HepG2 (cell line): ENCODE data around the gene PTS. TPM values are rescaled to one million over a fixed set of nuclear protein-coding genes. Genes with fewer than 3 reads are reported as not detected.

Experiments
- CEBPZ ChIP-seq: IDR thresholded peaks from 2 replicates; pipeline ENCODE4 v1.6.1; 2012; ENCODE audit warnings: low read length, improper control_type of control experiment
- HNRNPLL ChIP-seq: fragments of 200-400 bp; formaldehyde crosslinking; IDR thresholded peaks from 2 replicates; pipeline ENCODE4 v1.6.1; 2017; ENCODE audit warnings: mild to moderate bottlenecking, low read depth, low read length; ENCODE audit not compliant: poor library complexity, severe bottlenecking
- LBX2 ChIP-seq: sonication (generic); formaldehyde crosslinking; IDR thresholded peaks from 2 replicates; pipeline ENCODE4 v1.5.0; 2020; ENCODE audit warnings: missing genetic modification reagents, mild to moderate bottlenecking, borderline replicate concordance
- MAFK ChIP-seq, 2 experiments: IDR thresholded peaks in 1 of 2; conservative IDR thresholded peaks in 1 of 2; 2 replicates each; pipeline ENCODE4 v1.6.1; 2011; ENCODE audit warnings: improper control_type of control experiment in 2 of 2, low read length in 2 of 2
- MYC ChIP-seq: sonication (generic); formaldehyde crosslinking; IDR thresholded peaks from 2 replicates; pipeline ENCODE4 v1.9.0; 2021; ENCODE audit warnings: missing genetic modification reagents, borderline replicate concordance
- MZF1 ChIP-seq: sonication (generic); formaldehyde crosslinking; IDR thresholded peaks from 2 replicates; pipeline ENCODE4 v1.8.1; 2023; ENCODE audit warnings: mild to moderate bottlenecking, missing genetic modification reagents, borderline replicate concordance
- NFIB ChIP-seq: sonication (generic); formaldehyde crosslinking; IDR thresholded peaks from 2 replicates; pipeline ENCODE4 v1.9.0; 2021; ENCODE audit warnings: missing genetic modification reagents, mild to moderate bottlenecking, borderline replicate concordance
- NFYB ChIP-seq: sonication (generic); formaldehyde crosslinking; IDR thresholded peaks from 2 replicates; pipeline ENCODE4 v1.4.0; 2020; ENCODE audit warnings: missing genetic modification reagents
- REPIN1 ChIP-seq: sonication (generic); formaldehyde crosslinking; IDR thresholded peaks from 2 replicates; pipeline ENCODE4 v1.8.0; 2022; ENCODE audit warnings: missing genetic modification reagents, low read depth, mild to moderate bottlenecking, borderline replicate concordance
- SRSF9 ChIP-seq: fragments of 200-400 bp; formaldehyde crosslinking; IDR thresholded peaks from 2 replicates; pipeline ENCODE4 v1.6.1; 2018; ENCODE audit warnings: borderline replicate concordance, mild to moderate bottlenecking, low read depth, low read length; ENCODE audit not compliant: insufficient read depth, poor library complexity, severe bottlenecking
- TBX2 ChIP-seq: sonication (generic); formaldehyde crosslinking; IDR thresholded peaks from 2 replicates; pipeline ENCODE4 v1.5.0; 2020; ENCODE audit warnings: missing genetic modification reagents, mild to moderate bottlenecking, borderline replicate concordance
- THAP11 ChIP-seq: IDR thresholded peaks from 2 replicates; pipeline ENCODE4 v1.6.1; 2016; ENCODE audit warnings: missing biosample characterization, missing genetic modification reagents
- XBP1 ChIP-seq: sonication (generic); formaldehyde crosslinking; IDR thresholded peaks from 2 replicates; pipeline ENCODE4 v1.5.0; 2020; ENCODE audit warnings: missing genetic modification reagents
- ZBTB1 ChIP-seq: sonication (generic); formaldehyde crosslinking; IDR thresholded peaks from 2 replicates; pipeline ENCODE4 v1.4.0; 2020; ENCODE audit warnings: missing genetic modification reagents, borderline replicate concordance
- ZKSCAN5 ChIP-seq: sonication (generic); formaldehyde crosslinking; IDR thresholded peaks from 2 replicates; pipeline ENCODE4 v1.5.1; 2020; ENCODE audit warnings: mild to moderate bottlenecking, missing genetic modification reagents
- ZMYM2 ChIP-seq: sonication (generic); formaldehyde crosslinking; IDR thresholded peaks from 2 replicates; pipeline ENCODE4 v1.8.0; 2022; ENCODE audit warnings: mild to moderate bottlenecking, missing genetic modification reagents
- ZNF20 ChIP-seq: sonication (generic); formaldehyde crosslinking; IDR thresholded peaks from 2 replicates; pipeline ENCODE4 v1.4.0; 2020; ENCODE audit warnings: mild to moderate bottlenecking, moderate library complexity, missing genetic modification reagents
- ZNF24 ChIP-seq: fragments of 450-650 bp; IDR thresholded peaks from 2 replicates; pipeline ENCODE4 v1.6.1; 2017; ENCODE audit warnings: antibody characterized with exemption, mild to moderate bottlenecking
- ZNF569 ChIP-seq: sonication (generic); formaldehyde crosslinking; IDR thresholded peaks from 2 replicates; pipeline ENCODE4 v1.5.0; 2020; ENCODE audit warnings: mild to moderate bottlenecking, missing genetic modification reagents, moderate library complexity, borderline replicate concordance
- ZNF576 ChIP-seq: sonication (generic); formaldehyde crosslinking; IDR thresholded peaks from 2 replicates; pipeline ENCODE4 v1.4.0; 2020; ENCODE audit warnings: mild to moderate bottlenecking, missing genetic modification reagents
- ZNF790 ChIP-seq: sonication (generic); formaldehyde crosslinking; IDR thresholded peaks from 2 replicates; pipeline ENCODE4 v1.8.0; 2022; ENCODE audit warnings: missing genetic modification reagents, mild to moderate bottlenecking, borderline replicate concordance
- ZNF883 ChIP-seq: sonication (generic); formaldehyde crosslinking; IDR thresholded peaks from 2 replicates; pipeline ENCODE4 v1.5.1; 2020; ENCODE audit warnings: mild to moderate bottlenecking, missing genetic modification reagents; ENCODE audit errors: not compliant biosample characterization
- polyA plus RNA-seq, 8 experiments: library from polyadenylated mRNA; depleted of rRNA in 3 of 8; stranded (reverse) in 7 of 8; unstranded in 1 of 8; fragments of >200 nt; fragmentation: Illumina TruSeq in 4 of 8; extraction: Trizol in 4 of 8; gene quantifications; 2 replicates each; pipeline versions ENCODE4 v1.2.1 to v1.2.3, GENCODE V29; 2011 to 2016; ENCODE audit warnings: low read depth in 4 of 8, missing spikeins in 1 of 8, mixed read lengths in 1 of 8; ENCODE audit not compliant: insufficient read depth in 1 of 8
- total RNA-seq, 5 experiments: library from RNA; depleted of rRNA; stranded (reverse); fragments of >200 nt; fragmentation: Illumina TruSeq; extraction: Trizol; gene quantifications; 2 replicates each; pipeline ENCODE4 v1.2.3, GENCODE V29; 2016; ENCODE audit warnings: low read depth in 1 of 5
- TF ChIP-seq, protein P1 (sequence below): sonication (generic); formaldehyde crosslinking; IDR thresholded peaks from 2 replicates; pipeline ENCODE4 v1.5.0; 2020; ENCODE audit warnings: mild to moderate bottlenecking, missing genetic modification reagents

The PTS gene
- total and polyA plus RNA-seq, 2 of the 13 experiments (the other 11 are each of a cell fraction or from before 2014, with no cell fraction given) = 33.6 to 49.3 TPM

- TF ChIP-seq ZNF24 (no peak), TBX2 (peak; percentile 62; the same call in 1 of the 2 replicates), ZKSCAN5 (CRISPR knock-in tag) (no peak), REPIN1 (no peak; the same call in 1 of the 2 replicates), ZNF576 (CRISPR knock-in tag) (no peak), LBX2 (peak; percentile 41; the same call in 1 of the 2 replicates), NFIB (no peak), MAFK (conservative IDR thresholded peaks at IDR 0.05 in 1 of 2, IDR thresholded peaks at IDR 0.05 in 1 of 2; ENCODE audit: low read length in 2 of 2) (no peak), ZNF569 (no peak), MYC (peak; percentile 82; the same call in 1 of the 2 replicates), CEBPZ (no peak), ZNF883 (CRISPR knock-in tag) (peak; percentile 92), XBP1 (CRISPR knock-in tag) (no peak), HNRNPLL (peak; percentile 72), ZNF790 (CRISPR knock-in tag) (no peak), NFYB (peak; percentile 62), SRSF9 (no peak), THAP11 (CRISPR knock-in tag) (peak; percentile 77), ZBTB1 (CRISPR knock-in tag) (no peak), ZNF20 (CRISPR knock-in tag) (no peak), ZMYM2 (CRISPR knock-in tag) (no peak), MZF1 (no peak)
- TF ChIP-seq, protein P1, sequence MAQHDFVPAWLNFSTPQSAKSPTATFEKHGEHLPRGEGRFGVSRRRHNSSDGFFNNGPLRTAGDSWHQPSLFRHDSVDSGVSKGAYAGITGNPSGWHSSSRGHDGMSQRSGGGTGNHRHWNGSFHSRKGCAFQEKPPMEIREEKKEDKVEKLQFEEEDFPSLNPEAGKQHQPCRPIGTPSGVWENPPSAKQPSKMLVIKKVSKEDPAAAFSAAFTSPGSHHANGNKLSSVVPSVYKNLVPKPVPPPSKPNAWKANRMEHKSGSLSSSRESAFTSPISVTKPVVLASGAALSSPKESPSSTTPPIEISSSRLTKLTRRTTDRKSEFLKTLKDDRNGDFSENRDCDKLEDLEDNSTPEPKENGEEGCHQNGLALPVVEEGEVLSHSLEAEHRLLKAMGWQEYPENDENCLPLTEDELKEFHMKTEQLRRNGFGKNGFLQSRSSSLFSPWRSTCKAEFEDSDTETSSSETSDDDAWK = no peak
Observed at GRCh38 chr11:112226062-112226830, at the start of gene PTS (continued).
